H9 (cell line): ENCODE results near the gene AP1S3. TPM values are rescaled to one million over a fixed set of nuclear protein-coding genes. Genes with fewer than 3 reads are reported as not detected.

ENCODE experiments used
- DNase-seq: peaks from one replicate; pipeline ENCODE4 v3.0.0-alpha.2; 2017
- H2AFZ ChIP-seq: one replicate; pipeline ENCODE4 v1.6.1; 2013; ENCODE audit warnings: mild to moderate bottlenecking, low read length, control low read depth, moderate library complexity
- H2AK5ac ChIP-seq: 2 replicates; pipeline ENCODE4 v1.6.1; 2013; ENCODE audit warnings: low read length, control low read depth, mixed read lengths; ENCODE audit not compliant: insufficient read length
- H2BK120ac ChIP-seq: one replicate; pipeline ENCODE4 v1.6.1; 2013; ENCODE audit warnings: low read depth, mild to moderate bottlenecking, low read length, control low read depth, inconsistent platforms; ENCODE audit not compliant: poor library complexity, severe bottlenecking
- H2BK12ac ChIP-seq: 2 replicates; pipeline ENCODE4 v1.6.1; 2013; ENCODE audit warnings: low read length, control low read depth, mixed read lengths, low read depth; ENCODE audit not compliant: insufficient read length
- H2BK15ac ChIP-seq: 2 replicates; pipeline ENCODE4 v1.6.1; 2013; ENCODE audit warnings: low read depth, low read length, control low read depth
- H2BK20ac ChIP-seq: one replicate; pipeline ENCODE4 v1.6.1; 2013; ENCODE audit warnings: low read depth, mild to moderate bottlenecking, low read length, control low read depth, inconsistent platforms; ENCODE audit not compliant: poor library complexity, severe bottlenecking
- H2BK5ac ChIP-seq: 2 replicates; pipeline ENCODE4 v1.6.1; 2013; ENCODE audit warnings: low read length, control low read depth, mixed read lengths; ENCODE audit not compliant: insufficient read length
- H3K14ac ChIP-seq: 2 replicates; pipeline ENCODE4 v1.6.1; 2013; ENCODE audit warnings: low read length, control low read depth; ENCODE audit not compliant: insufficient read depth
- H3K18ac ChIP-seq: 2 replicates; pipeline ENCODE4 v1.6.1; 2013; ENCODE audit warnings: low read depth, mild to moderate bottlenecking, mixed read lengths, low read length, control low read depth; ENCODE audit not compliant: insufficient read length
- H3K23ac ChIP-seq: 2 replicates; pipeline ENCODE4 v1.6.1; 2013; ENCODE audit warnings: low read length, control low read depth, mixed read lengths, low read depth; ENCODE audit not compliant: insufficient read length
- H3K23me2 ChIP-seq: 2 replicates; pipeline ENCODE4 v1.6.1; 2013; ENCODE audit warnings: low read depth, mild to moderate bottlenecking, mixed read lengths, low read length, control low read depth; ENCODE audit not compliant: insufficient read length, poor library complexity, severe bottlenecking
- H3K27ac ChIP-seq: 2 replicates; pipeline ENCODE4 v1.5.1; 2013; ENCODE audit warnings: low read length, control low read depth, mixed read lengths, low read depth; ENCODE audit not compliant: insufficient read length
- H3K27me3 ChIP-seq: 2 replicates; pipeline ENCODE4 v1.6.1; 2013; ENCODE audit warnings: low read length, control low read depth, inconsistent platforms; ENCODE audit not compliant: insufficient read depth
- H3K4ac ChIP-seq: 2 replicates; pipeline ENCODE4 v1.6.1; 2013; ENCODE audit warnings: low read depth, mild to moderate bottlenecking, control low read depth, inconsistent platforms, low read length, moderate library complexity
- H3K4me1 ChIP-seq: 2 replicates; pipeline ENCODE4 v1.6.1; 2013; ENCODE audit warnings: low read length, control low read depth, inconsistent platforms; ENCODE audit not compliant: insufficient read depth
- H3K4me2 ChIP-seq: 2 replicates; pipeline ENCODE4 v1.6.1; 2013; ENCODE audit warnings: low read length, control low read depth, mixed read lengths; ENCODE audit not compliant: insufficient read length, insufficient read depth
- H3K56ac ChIP-seq: 2 replicates; pipeline ENCODE4 v1.6.1; 2013; ENCODE audit warnings: low read depth, mild to moderate bottlenecking, mixed read lengths, low read length, control low read depth; ENCODE audit not compliant: insufficient read length
- H3K79me1 ChIP-seq: 2 replicates; pipeline ENCODE4 v1.6.1; 2013; ENCODE audit warnings: low read depth, mild to moderate bottlenecking, moderate library complexity, low read length, control low read depth, inconsistent platforms; ENCODE audit not compliant: insufficient read depth, poor library complexity, severe bottlenecking
- H3K79me2 ChIP-seq: 2 replicates; pipeline ENCODE4 v1.6.1; 2013; ENCODE audit warnings: low read length, control low read depth, inconsistent platforms; ENCODE audit not compliant: insufficient read depth
- H3K9ac ChIP-seq: 2 replicates; pipeline ENCODE4 v1.6.1; 2013; ENCODE audit warnings: low read length, control low read depth, mixed read lengths; ENCODE audit not compliant: insufficient read length; ENCODE audit errors: extremely low read depth
- H3K9me3 ChIP-seq: one replicate; pipeline ENCODE4 v1.6.1; 2013; ENCODE audit warnings: low read depth, low read length, inconsistent platforms; ENCODE audit not compliant: control insufficient read depth
- H3T11ph ChIP-seq: one replicate; pipeline ENCODE4 v1.6.1; 2013; ENCODE audit warnings: mild to moderate bottlenecking, low read length, control low read depth, inconsistent platforms
- H4K20me1 ChIP-seq: one replicate; pipeline ENCODE4 v1.6.1; 2013; ENCODE audit not compliant: control insufficient read depth, insufficient read length, insufficient read depth
- H4K5ac ChIP-seq: 2 replicates; pipeline ENCODE4 v1.6.1; 2013; ENCODE audit warnings: low read depth, mild to moderate bottlenecking, mixed read lengths, low read length, control low read depth; ENCODE audit not compliant: insufficient read length
- H4K8ac ChIP-seq: replicated peaks from 2 replicates; pipeline ENCODE4 v1.6.1; 2013; ENCODE audit warnings: low read length, control low read depth, mixed read lengths, low read depth; ENCODE audit not compliant: insufficient read length
- H4K91ac ChIP-seq: 2 replicates; pipeline ENCODE4 v1.6.1; 2013; ENCODE audit warnings: low read depth, mild to moderate bottlenecking, moderate library complexity, mixed read lengths, low read length, control low read depth; ENCODE audit not compliant: insufficient read length
- H3K27ac Mint-ChIP-seq, 3 experiments: 2 replicates in 2 of 3; 3 replicates in 1 of 3; pipeline ENCODE4 v1.8.0; 2020 to 2021; ENCODE audit warnings: mixed read lengths in 3 of 3, mild to moderate bottlenecking in 1 of 3, moderate library complexity in 1 of 3
- H3K27me3 Mint-ChIP-seq: 2 replicates; pipeline ENCODE4 v1.8.0; 2021; ENCODE audit warnings: low read depth, mild to moderate bottlenecking, moderate library complexity, mixed read lengths
- H3K36me3 Mint-ChIP-seq, 3 experiments: 2 replicates in 2 of 3; 3 replicates in 1 of 3; pipeline ENCODE4 v1.8.0; 2020 to 2021; ENCODE audit warnings: low read depth in 3 of 3, mixed read lengths in 3 of 3; ENCODE audit not compliant: insufficient read depth in 1 of 3
- H3K4me1 Mint-ChIP-seq, 2 experiments: 2 replicates each; pipeline ENCODE4 v1.8.0; 2020; ENCODE audit warnings: mixed read lengths in 2 of 2
- H3K4me3 Mint-ChIP-seq, 2 experiments: 2 replicates in 1 of 2; 3 replicates in 1 of 2; pipeline ENCODE4 v1.8.0; 2020 to 2021; ENCODE audit warnings: mild to moderate bottlenecking in 2 of 2, mixed read lengths in 2 of 2, moderate library complexity in 1 of 2
- H3K9me3 Mint-ChIP-seq, 2 experiments: 2 replicates in 1 of 2; 3 replicates in 1 of 2; pipeline ENCODE4 v1.8.0; 2020; ENCODE audit warnings: mild to moderate bottlenecking in 2 of 2, mixed read lengths in 2 of 2, moderate library complexity in 1 of 2
- WGBS: extraction: QIAGEN DNeasy Blood & Tissue Kit; methylation state at CpG from one replicate; pipeline ENCODE4 v1.1.7; 2013; ENCODE audit warnings: missing lambda C conversion rate, low lambda C conversion rate, mixed read lengths; ENCODE audit not compliant: insufficient read length; ENCODE audit errors: extremely low coverage; 5-methylcytosine and 5-hydroxymethylcytosine counted together
- total RNA-seq: library from RNA; stranded (reverse); gene quantifications from 2 replicates; pipeline ENCODE4 v1.2.1, GENCODE V29; 2021
- TF ChIP-seq, protein P1 (sequence below): fragments of 200-600 bp; sonication (generic); conservative IDR thresholded peaks from 3 replicates; pipeline ENCODE4 v1.8.0; 2021; ENCODE audit warnings: antibody characterized with exemption, mild to moderate bottlenecking

Gene AP1S3
- total RNA-seq, 1 experiment from 2014 or later: 8.7 TPM

DNA sequence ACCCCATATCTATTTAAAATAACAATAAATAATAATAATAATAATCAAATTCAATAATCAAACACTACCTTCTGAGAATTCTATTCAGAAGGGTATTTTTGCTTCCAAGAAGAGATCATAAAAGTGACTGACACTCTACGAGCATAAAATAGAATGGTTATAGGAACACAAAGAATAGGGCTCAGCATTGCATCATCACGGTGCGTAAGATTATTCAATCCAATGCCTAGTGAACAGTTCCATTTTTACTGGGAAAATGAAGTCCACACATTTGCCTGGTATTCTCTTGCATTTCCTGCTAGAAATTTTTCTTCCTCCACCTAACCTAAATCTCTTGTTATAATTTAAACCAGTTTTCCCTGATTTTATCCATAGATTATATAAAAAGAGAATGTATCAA, 55.8 kb downstream of the AP1S3 start:
- no peak overlapping the region for H2BK20ac ChIP-seq
- WGBS: no CpG with 5 or more reads among the region's 3 CpGs
- no peak overlapping the region for H3T11ph ChIP-seq
- H3K9me3 ChIP-seq: no peaks in the 10 kb centered on the region
- H2BK5ac ChIP-seq: no peak overlapping the region
- no peak overlapping the region for H3K18ac ChIP-seq
- no peak overlapping the region for H3K27ac Mint-ChIP-seq
- H2BK12ac ChIP-seq: no peak overlapping the region
- no peak overlapping the region for H4K8ac ChIP-seq
- H4K5ac ChIP-seq: no peak overlapping the region
- no peaks in the 10 kb centered on the region for H3K27me3 ChIP-seq
- H4K20me1 ChIP-seq: no peaks in the 10 kb centered on the region
- H2BK15ac ChIP-seq: no peak overlapping the region
- no peaks in the 10 kb centered on the region for H3K79me1 ChIP-seq
- no peak overlapping the region for H3K9ac ChIP-seq
- H3K4me2 ChIP-seq: no peak overlapping the region
- no peak for DNase-seq
- H3K56ac ChIP-seq: no peak overlapping the region
- H4K91ac ChIP-seq: no peak overlapping the region
- no peak overlapping the region for H3K23ac ChIP-seq
- no peaks in the 10 kb centered on the region for H3K23me2 ChIP-seq
- no peaks in the 10 kb centered on the region for H3K9me3 Mint-ChIP-seq
- H3K14ac ChIP-seq: no peak overlapping the region
- H3K4me3 Mint-ChIP-seq: no peak overlapping the region
- H3K4me1 Mint-ChIP-seq: peaks cover 12 to 15% of the 10 kb centered on the region in 2 experiments
- H2AFZ ChIP-seq: no peak overlapping the region
- peaks cover 6% of the 10 kb centered on the region; the same call in 1 of the 2 replicates for H3K4me1 ChIP-seq
- no peaks in the 10 kb centered on the region for H3K79me2 ChIP-seq
- no peaks in the 10 kb centered on the region for H3K27me3 Mint-ChIP-seq
- H2BK120ac ChIP-seq: no peak overlapping the region
- no peaks in the 10 kb centered on the region; a peak in 1 of 7 replicates for H3K36me3 Mint-ChIP-seq
- H3K4ac ChIP-seq: no peak overlapping the region
- TF ChIP-seq, protein P1, sequence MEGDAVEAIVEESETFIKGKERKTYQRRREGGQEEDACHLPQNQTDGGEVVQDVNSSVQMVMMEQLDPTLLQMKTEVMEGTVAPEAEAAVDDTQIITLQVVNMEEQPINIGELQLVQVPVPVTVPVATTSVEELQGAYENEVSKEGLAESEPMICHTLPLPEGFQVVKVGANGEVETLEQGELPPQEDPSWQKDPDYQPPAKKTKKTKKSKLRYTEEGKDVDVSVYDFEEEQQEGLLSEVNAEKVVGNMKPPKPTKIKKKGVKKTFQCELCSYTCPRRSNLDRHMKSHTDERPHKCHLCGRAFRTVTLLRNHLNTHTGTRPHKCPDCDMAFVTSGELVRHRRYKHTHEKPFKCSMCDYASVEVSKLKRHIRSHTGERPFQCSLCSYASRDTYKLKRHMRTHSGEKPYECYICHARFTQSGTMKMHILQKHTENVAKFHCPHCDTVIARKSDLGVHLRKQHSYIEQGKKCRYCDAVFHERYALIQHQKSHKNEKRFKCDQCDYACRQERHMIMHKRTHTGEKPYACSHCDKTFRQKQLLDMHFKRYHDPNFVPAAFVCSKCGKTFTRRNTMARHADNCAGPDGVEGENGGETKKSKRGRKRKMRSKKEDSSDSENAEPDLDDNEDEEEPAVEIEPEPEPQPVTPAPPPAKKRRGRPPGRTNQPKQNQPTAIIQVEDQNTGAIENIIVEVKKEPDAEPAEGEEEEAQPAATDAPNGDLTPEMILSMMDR: no peak
- H3K27ac ChIP-seq: no peak overlapping the region
- H2AK5ac ChIP-seq: no peak overlapping the region
